Heart right ventricle (tissue), 16 donors: Measurements from ENCODE around the gene MTHFD1L. TPM values are rescaled to one million over a fixed set of nuclear protein-coding genes. Genes with fewer than 3 reads are reported as not detected.
"Not testable (repeated sequence)": the region's sequence is repeated elsewhere in the genome, so short reads cannot be mapped to it uniquely, and the experiment has no call there.

Experiments used
- ATAC-seq, 8 donors: fragments of 200-7000 bp; cut with Tn5 transposase; one replicate each; pipeline ENCODE4 v1.9.1; 2020; ENCODE audit warnings: mild to moderate bottlenecking in 8 of 8, moderate library complexity in 8 of 8, moderate number of reproducible peaks in 1 of 8
- DNase-seq, 2 donors: peaks; one replicate each; pipeline ENCODE4 v3.0.0-alpha.2; 2020
- H3K27ac ChIP-seq, 10 donors: fragments of 200-600 bp; sonication (generic) in 2 of 10; one replicate each; pipeline versions ENCODE4 v1.5.0 to v1.8.0; 2020 to 2022; ENCODE audit warnings: mild to moderate bottlenecking in 3 of 10
- H3K27me3 ChIP-seq, 7 donors: fragments of 200-600 bp; one replicate each; pipeline ENCODE4 v1.8.0; 2021 to 2022; ENCODE audit warnings: mild to moderate bottlenecking in 2 of 7
- H3K36me3 ChIP-seq, 9 donors: fragments of 200-600 bp; sonication (generic) in 1 of 9; one replicate each; pipeline versions ENCODE4 v1.5.0 to v1.8.0; 2020 to 2022; ENCODE audit warnings: mild to moderate bottlenecking in 2 of 9
- H3K4me1 ChIP-seq, 9 donors: fragments of 200-600 bp; sonication (generic) in 1 of 9; one replicate each; pipeline versions ENCODE4 v1.5.0 to v1.8.0; 2020 to 2022; ENCODE audit warnings: mild to moderate bottlenecking in 4 of 9
- H3K4me3 ChIP-seq, 10 donors: fragments of 200-600 bp; sonication (generic) in 2 of 10; one replicate each; pipeline versions ENCODE4 v1.5.0 to v1.8.0; 2020 to 2022; ENCODE audit warnings: mild to moderate bottlenecking in 7 of 10, moderate library complexity in 2 of 10
- H3K9me3 ChIP-seq, 11 donors: fragments of 200-600 bp in 10 of 11; sonication (generic) in 2 of 11; one replicate each; pipeline versions ENCODE4 v1.5.0 to v1.8.0; 2013 to 2022; ENCODE audit warnings: mild to moderate bottlenecking in 2 of 11, control low read depth in 1 of 11, moderate library complexity in 1 of 11
- WGBS, 2 donors: extraction: QIAGEN DNeasy Blood & Tissue Kit; methylation state at CpG; one replicate each; pipeline ENCODE4 v1.1.7; 2013; ENCODE audit warnings: inconsistent platforms in 1 of 2; 5-methylcytosine and 5-hydroxymethylcytosine counted together
- intact Hi-C, 10 donors: fragments of 100-400 bp; cut with DNase I; formaldehyde crosslinking; loops; one replicate each; pipeline versions ENCODE4 v1.11.1 to v1.14.2; 2022
- polyA plus RNA-seq, 2 donors: library from polyadenylated mRNA; stranded (reverse); fragments of 200-250 nt; gene quantifications; one replicate each; pipeline ENCODE4 v1.2.3, GENCODE V29; 2013
- total RNA-seq, 10 donors: library from RNA; stranded (reverse); fragmentation: NEBNext Ultra II Directional in 3 of 10; extraction: Animal tissue kit (Norgen Biotek cat#: 25700) in 3 of 10; gene quantifications; one replicate each; pipeline versions ENCODE4 v1.2.1 to v1.2.4, GENCODE V29; 2021 to 2023
- TF ChIP-seq, protein P1 (sequence below), 9 donors: fragments of 200-600 bp; sonication (generic) in 2 of 9; IDR thresholded peaks; one replicate each; pipeline versions ENCODE4 v1.5.0 to v1.8.0; 2021 to 2022; ENCODE audit warnings: antibody characterized with exemption in 9 of 9, mild to moderate bottlenecking in 5 of 9, moderate library complexity in 1 of 9
- donor health status: Arrhythmogenic right ventricular cardiomyopathy.
- donor health status: ischemic (EF 13 %, LVEDD 7.1; RV severe dilation, severe dysfunction).
- donor health status: healthy with polysubstance abuse.
- donor health status: DM: no; HTN: yes; CAD: no.
- donor health status: DM: no; HTN: no; CAD: no.
- donor health status: ischemic (EF 25% LVEDD 6.9; RV normal size, moderate dysfunction).
- donor health status: ischemic (EF 25% LVEDD 5.7; RV mildly dilated, moderate dysfunction).
- donor health status: healthy.
- donor health status: DM: yes; HTN: yes; CAD: no.
- donor health status: Ischemic cardiomyopathy.
- donor health status: ischemic (EF 35%, LVEDD 5.7; RV mildly dilated, moderate dysfunction).
- donor health status: nonischemic (EF 11% LVEDD 7.7; RV severe dilation, severe dysfunction).
- donor health status: DM: yes; HTN: yes; CAD: no.
- donor health status: PGD.
- donor health status: ischemic (EF 29% LVEDD 5.4; RV normal size, mild dysfunction).
- donor health status: nonischemic (EF 23%, LVEDD 6.1; RV moderate dilation, normal function).

Gene MTHFD1L
- total and polyA plus RNA-seq, 12 donors, result 1.2 to 10.8 (median 3.8) TPM

DNA sequence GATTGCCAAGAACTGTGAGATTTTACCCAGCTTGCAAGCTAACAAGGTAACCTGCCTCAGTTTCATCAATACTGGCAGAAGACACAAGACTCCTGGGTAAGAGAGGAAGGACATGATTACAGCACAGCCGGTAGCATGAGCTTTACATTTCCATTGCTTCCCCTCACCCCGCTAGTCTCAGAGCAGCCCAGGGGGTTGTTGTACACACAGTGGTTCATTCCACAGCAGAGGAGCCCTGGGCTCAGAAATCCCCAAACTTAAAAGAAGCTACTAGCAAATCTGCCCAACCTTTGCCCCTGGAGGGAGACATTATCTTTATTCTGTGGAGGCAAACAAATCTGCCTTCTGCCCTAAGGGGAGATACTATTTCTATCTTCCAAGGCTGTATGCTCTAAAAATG lies 17.1 kb upstream of the MTHFD1L start:
- no peak for DNase-seq
- no peaks in the 10 kb centered on the region for H3K9me3 ChIP-seq
- TF ChIP-seq, protein P1, sequence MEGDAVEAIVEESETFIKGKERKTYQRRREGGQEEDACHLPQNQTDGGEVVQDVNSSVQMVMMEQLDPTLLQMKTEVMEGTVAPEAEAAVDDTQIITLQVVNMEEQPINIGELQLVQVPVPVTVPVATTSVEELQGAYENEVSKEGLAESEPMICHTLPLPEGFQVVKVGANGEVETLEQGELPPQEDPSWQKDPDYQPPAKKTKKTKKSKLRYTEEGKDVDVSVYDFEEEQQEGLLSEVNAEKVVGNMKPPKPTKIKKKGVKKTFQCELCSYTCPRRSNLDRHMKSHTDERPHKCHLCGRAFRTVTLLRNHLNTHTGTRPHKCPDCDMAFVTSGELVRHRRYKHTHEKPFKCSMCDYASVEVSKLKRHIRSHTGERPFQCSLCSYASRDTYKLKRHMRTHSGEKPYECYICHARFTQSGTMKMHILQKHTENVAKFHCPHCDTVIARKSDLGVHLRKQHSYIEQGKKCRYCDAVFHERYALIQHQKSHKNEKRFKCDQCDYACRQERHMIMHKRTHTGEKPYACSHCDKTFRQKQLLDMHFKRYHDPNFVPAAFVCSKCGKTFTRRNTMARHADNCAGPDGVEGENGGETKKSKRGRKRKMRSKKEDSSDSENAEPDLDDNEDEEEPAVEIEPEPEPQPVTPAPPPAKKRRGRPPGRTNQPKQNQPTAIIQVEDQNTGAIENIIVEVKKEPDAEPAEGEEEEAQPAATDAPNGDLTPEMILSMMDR (IDR thresholded peaks at IDR 0.05), result no peak
- H3K4me1 ChIP-seq, result no peaks in the 10 kb centered on the region
- H3K36me3 ChIP-seq, result peaks cover 0 to 49% (median 0%) of the 10 kb centered on the region in 9 donors
- no peak overlapping the region for H3K4me3 ChIP-seq
- ATAC-seq, result no peak
- WGBS, 2 donors, result 81 to 96% methylated on average over 2 of the region's 2 CpGs
- no peaks in the 10 kb centered on the region for H3K27me3 ChIP-seq
- no peak overlapping the region for H3K27ac ChIP-seq
- intact Hi-C loops, result no loop called here

DNA sequence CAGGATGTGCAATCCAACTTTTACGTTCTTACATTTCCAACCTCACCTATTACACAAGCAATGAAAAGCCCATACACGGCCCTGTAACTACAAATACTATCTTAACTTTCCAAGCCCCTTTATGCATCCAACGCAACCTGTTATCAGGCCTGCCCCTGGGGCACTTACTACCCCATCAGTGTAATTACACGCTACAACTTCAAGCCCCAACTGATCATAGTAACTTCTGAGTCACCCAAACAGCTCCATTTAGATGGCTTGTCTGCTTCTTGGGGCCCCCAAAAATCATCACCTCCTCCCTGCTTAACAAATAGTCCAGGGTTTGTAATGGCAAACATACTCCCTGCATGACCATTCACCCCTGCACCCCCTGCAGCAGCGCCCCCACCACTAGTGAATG lies 11.1 kb upstream of the MTHFD1L start:
- H3K9me3 ChIP-seq, H3K27ac ChIP-seq, H3K4me3 ChIP-seq, H3K27me3 ChIP-seq, H3K36me3 ChIP-seq, intact Hi-C loops, DNase-seq, ATAC-seq: not testable (repeated sequence)
- 94 to 98% methylated on average over 5 of the region's 5 CpGs for WGBS, 2 donors
- H3K4me1 ChIP-seq, result peaks cover 7 to 19% (median 10%) of the 10 kb centered on the region in 9 donors

DNA sequence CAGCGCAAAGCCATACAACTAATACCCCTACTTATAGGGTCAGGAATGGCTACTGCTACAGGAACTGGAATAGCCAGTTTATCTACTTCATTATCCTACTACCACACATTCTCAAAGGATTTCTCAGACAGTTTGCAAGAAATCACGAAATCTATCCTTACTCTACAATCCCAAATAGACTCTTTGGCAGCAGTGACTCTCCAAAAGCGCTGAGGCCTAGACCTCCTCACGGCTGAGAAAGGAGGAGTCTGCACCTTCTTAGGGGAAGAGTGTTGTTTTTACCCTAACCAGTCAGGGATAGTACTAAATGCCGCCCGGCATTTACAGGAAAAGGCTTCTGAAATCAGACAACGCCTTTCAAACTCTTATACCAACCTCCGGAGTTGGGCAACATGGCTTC lies 10.3 kb upstream of the MTHFD1L start:
- ATAC-seq, intact Hi-C loops: not testable (repeated sequence)
- 97% methylated on average over 8 of the region's 8 CpGs for WGBS, 2 donors

DNA sequence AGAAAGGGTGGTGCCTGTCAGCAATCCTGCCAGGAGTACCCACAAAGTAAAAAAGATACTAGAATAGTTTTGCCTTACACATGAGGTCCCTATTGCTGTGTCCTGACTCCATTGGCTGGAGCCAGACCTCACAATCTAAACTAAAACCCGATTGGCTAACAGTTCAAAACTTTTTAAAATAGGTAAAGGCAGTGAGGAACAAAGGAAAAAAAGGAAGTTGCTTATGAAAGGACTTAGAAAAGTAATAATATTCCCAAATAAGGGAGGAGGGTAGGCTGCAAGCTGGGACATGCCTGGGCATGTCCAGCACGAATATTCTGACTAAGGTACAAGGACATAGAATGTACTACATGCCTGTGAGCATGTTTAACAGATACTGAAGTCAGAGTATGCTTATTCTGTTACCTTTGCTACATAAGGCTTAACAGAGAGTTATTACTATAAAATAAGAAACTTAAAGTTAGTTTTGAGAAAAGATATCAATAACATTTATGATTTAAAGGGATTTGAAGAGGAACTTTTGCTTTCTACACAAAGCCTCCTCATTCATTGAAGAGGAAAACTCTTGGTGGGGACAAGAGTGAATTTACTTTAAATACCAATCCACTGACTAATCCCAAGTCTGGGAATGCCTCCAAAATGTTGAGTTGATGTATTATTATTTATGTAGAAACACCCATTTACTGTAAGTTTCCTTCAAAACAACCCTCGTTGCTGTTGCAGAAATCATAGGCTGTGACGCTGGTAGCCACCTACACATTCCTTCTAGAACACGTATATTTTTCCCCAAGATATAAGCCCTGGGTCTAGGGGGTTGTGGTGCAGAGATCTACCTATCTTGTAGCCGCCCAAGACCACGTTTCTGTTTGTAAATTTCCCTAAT lies 8.2 kb upstream of the MTHFD1L start:
- H3K4me1 ChIP-seq, result peaks cover 7 to 25% (median 10%) of the 10 kb centered on the region in 9 donors
- ATAC-seq, result peak in 6 of 8 donors; percentile 42 to 64 (median 49)
- H3K27me3 ChIP-seq, result no peaks in the 10 kb centered on the region
- no peak for DNase-seq
- intact Hi-C loops, result no loop called here
- H3K4me3 ChIP-seq, result no peak overlapping the region
- no peaks in the 10 kb centered on the region for H3K36me3 ChIP-seq
- TF ChIP-seq, protein P1 (IDR thresholded peaks at IDR 0.05), result no peak
- WGBS, 2 donors, result 50 to 59% methylated on average over 7 of the region's 7 CpGs
- H3K9me3 ChIP-seq, result no peaks in the 10 kb centered on the region
- H3K27ac ChIP-seq, result peak overlapping the region in 8 of 10 donors; percentile 1 to 83 (median 38)

More for the DNA sequence above, 10.3 kb upstream of the MTHFD1L start:
- H3K9me3 ChIP-seq, H3K27ac ChIP-seq, H3K36me3 ChIP-seq, H3K4me3 ChIP-seq, H3K27me3 ChIP-seq, DNase-seq: not testable (repeated sequence)
- peaks cover 7 to 19% (median 10%) of the 10 kb centered on the region in 9 donors for H3K4me1 ChIP-seq

DNA sequence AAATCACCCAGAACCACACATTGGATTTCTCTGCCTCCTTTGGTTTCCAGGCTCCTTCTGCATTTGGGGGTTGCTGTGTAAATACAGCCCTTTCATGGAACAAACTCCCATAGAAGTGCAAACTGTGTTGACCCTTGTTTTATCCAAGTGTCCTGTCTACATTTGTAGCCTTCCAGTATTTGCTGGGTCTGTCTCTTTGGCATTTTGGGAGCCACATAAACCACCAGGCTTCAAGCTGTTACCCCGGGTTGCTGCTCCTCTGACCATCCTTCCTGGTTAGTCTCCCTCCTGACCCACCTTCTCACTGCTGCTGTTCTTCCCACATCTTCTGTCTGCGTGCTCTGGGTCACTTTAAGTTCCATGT lies 7.6 kb upstream of the MTHFD1L start:
- intact Hi-C loops, result no loop called here
- no peaks in the 10 kb centered on the region for H3K9me3 ChIP-seq
- H3K27me3 ChIP-seq, result peaks cover 0 to 2% (median 0%) of the 10 kb centered on the region in 7 donors
- no peaks in the 10 kb centered on the region for H3K36me3 ChIP-seq
- H3K27ac ChIP-seq, result peak overlapping the region in 7 of 10 donors; percentile 1 to 83 (median 45)
- H3K4me1 ChIP-seq, result peaks cover 7 to 26% (median 10%) of the 10 kb centered on the region in 9 donors
- WGBS, 2 donors, result 86 to 98% methylated on average over 2 of the region's 2 CpGs
- DNase-seq, result no peak
- no peak for ATAC-seq
- TF ChIP-seq, protein P1 (IDR thresholded peaks at IDR 0.05), result no peak
- no peak overlapping the region for H3K4me3 ChIP-seq

DNA sequence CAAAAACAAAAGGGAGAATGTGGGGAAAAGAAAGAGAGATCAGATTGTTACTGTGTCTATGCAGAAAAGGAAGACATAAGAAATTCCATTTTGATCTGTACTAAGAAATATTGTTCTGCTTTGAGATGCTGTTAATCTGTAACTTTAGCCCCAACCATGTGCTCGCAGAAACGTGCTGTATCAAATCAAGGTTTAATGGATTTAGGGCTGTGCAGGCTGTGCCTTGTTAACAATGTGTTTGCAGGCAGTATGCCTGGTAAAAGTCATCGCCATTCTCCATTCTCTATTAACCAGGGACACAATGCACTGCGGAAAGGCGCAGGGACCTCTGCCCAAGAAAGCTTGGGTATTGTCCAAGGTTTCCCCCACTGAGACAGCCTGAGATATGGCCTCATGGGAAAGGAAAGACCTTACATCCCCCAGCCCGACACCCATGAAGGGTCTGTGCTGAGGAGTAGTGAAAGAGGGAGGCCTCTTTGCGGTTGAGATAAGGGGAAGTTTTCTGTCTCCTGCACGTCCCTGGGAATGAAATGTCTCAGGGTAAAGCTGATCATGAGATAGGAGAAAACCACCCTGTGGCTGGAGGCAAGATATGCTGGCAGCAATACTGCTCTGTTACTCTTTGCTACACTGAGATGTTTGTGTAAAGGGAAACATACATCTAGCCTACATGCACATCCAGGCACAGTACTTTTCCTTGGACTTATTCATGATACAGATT lies 3.9 kb upstream of the MTHFD1L start:
- peaks cover 7 to 29% (median 16%) of the 10 kb centered on the region in 9 donors for H3K4me1 ChIP-seq
- ATAC-seq, H3K36me3 ChIP-seq, H3K9me3 ChIP-seq, H3K27ac ChIP-seq, DNase-seq, H3K4me3 ChIP-seq, intact Hi-C loops, H3K27me3 ChIP-seq: not testable (repeated sequence)
- WGBS, 2 donors, result 36 to 60% methylated on average over 8 of the region's 8 CpGs
